Glutamatergic neuron (in vitro differentiated cells): ENCODE results near the gene SLC27A6. TPM values are rescaled to one million over a fixed set of nuclear protein-coding genes. Genes with fewer than 3 reads are reported as not detected.

Experiments used
- DNase-seq: peaks from one replicate; pipeline ENCODE4 v3.0.0; 2022
- H3K27ac Mint-ChIP-seq: one replicate; pipeline ENCODE4 v1.8.0; 2020; ENCODE audit warnings: mild to moderate bottlenecking, mixed read lengths, inconsistent platforms; ENCODE audit not compliant: unreplicated experiment
- H3K27me3 Mint-ChIP-seq: one replicate; pipeline ENCODE4 v1.8.0; 2020; ENCODE audit warnings: mild to moderate bottlenecking, moderate library complexity, mixed read lengths, inconsistent platforms; ENCODE audit not compliant: unreplicated experiment
- H3K36me3 Mint-ChIP-seq: one replicate; pipeline ENCODE4 v1.8.0; 2020; ENCODE audit warnings: mild to moderate bottlenecking, mixed read lengths, inconsistent platforms; ENCODE audit not compliant: unreplicated experiment
- H3K4me1 Mint-ChIP-seq: one replicate; pipeline ENCODE4 v1.8.0; 2020; ENCODE audit warnings: mild to moderate bottlenecking, low read depth, mixed read lengths, inconsistent platforms; ENCODE audit not compliant: unreplicated experiment
- H3K4me3 Mint-ChIP-seq: one replicate; pipeline ENCODE4 v1.8.0; 2020; ENCODE audit warnings: mild to moderate bottlenecking, mixed read lengths, inconsistent platforms; ENCODE audit not compliant: unreplicated experiment
- H3K9me3 Mint-ChIP-seq: one replicate; pipeline ENCODE4 v1.8.0; 2020; ENCODE audit warnings: mild to moderate bottlenecking, moderate library complexity, mixed read lengths, inconsistent platforms; ENCODE audit not compliant: unreplicated experiment
- CTCF ChIP-seq: fragments of 200-600 bp; sonication (generic); IDR thresholded peaks from one replicate; pipeline ENCODE4 v1.5.0; 2021; ENCODE audit not compliant: partially characterized antibody, unreplicated experiment
- total RNA-seq: library from RNA; stranded (reverse); fragmentation: NEBNext Ultra II Directional; extraction: Animal tissue kit (Norgen Biotek cat#: 25700); gene quantifications from one replicate; pipeline ENCODE4 v1.2.1, GENCODE V29; 2021; ENCODE audit not compliant: unreplicated experiment

Gene SLC27A6
- total RNA-seq, 1 donor from 2014 or later, result not detected

GRCh38 chr5:129019401-129019908, 54.2 kb downstream of the SLC27A6 start:
- Mint-ChIP-seq H3K27ac (no peak overlapping the region), H3K36me3 (no peaks in the 10 kb centered on the region), H3K4me1 (no peaks in the 10 kb centered on the region), H3K27me3 (no peaks in the 10 kb centered on the region), H3K4me3 (no peak overlapping the region), H3K9me3 (no peaks in the 10 kb centered on the region)
- DNase-seq, result no peak
- TF ChIP-seq CTCF, result no peak

- Mint-ChIP-seq H3K4me3 (no peak overlapping the region), H3K4me1 (no peaks in the 10 kb centered on the region), H3K9me3 (no peaks in the 10 kb centered on the region), H3K27ac (no peak overlapping the region), H3K36me3 (no peaks in the 10 kb centered on the region), H3K27me3 (no peaks in the 10 kb centered on the region)
- no peak for DNase-seq
- TF ChIP-seq CTCF, result no peak
Observed at GRCh38 chr5:129020683-129021082, 55.4 kb downstream of the SLC27A6 start.

- Mint-ChIP-seq H3K4me3 (no peak overlapping the region), H3K36me3 (no peaks in the 10 kb centered on the region), H3K9me3 (no peaks in the 10 kb centered on the region), H3K27ac (no peak overlapping the region), H3K4me1 (no peaks in the 10 kb centered on the region), H3K27me3 (no peaks in the 10 kb centered on the region)
- TF ChIP-seq CTCF, result no peak
- DNase-seq, result no peak
Observed at GRCh38 chr5:129021744-129022143, 56.5 kb downstream of the SLC27A6 start.

GRCh38 chr5:129022599-129022998, 57.3 kb downstream of the SLC27A6 start:
- H3K27me3 Mint-ChIP-seq, result no peaks in the 10 kb centered on the region
- no peaks in the 10 kb centered on the region for H3K36me3 Mint-ChIP-seq
- H3K9me3 Mint-ChIP-seq, result no peaks in the 10 kb centered on the region
- H3K4me1 Mint-ChIP-seq, result no peaks in the 10 kb centered on the region
- TF ChIP-seq CTCF, result no peak
- no peak for DNase-seq
- H3K27ac Mint-ChIP-seq, result no peak overlapping the region
- no peak overlapping the region for H3K4me3 Mint-ChIP-seq

- no peak for DNase-seq
- no peaks in the 10 kb centered on the region for H3K9me3 Mint-ChIP-seq
- H3K4me1 Mint-ChIP-seq, result no peaks in the 10 kb centered on the region
- H3K27me3 Mint-ChIP-seq, result no peaks in the 10 kb centered on the region
- H3K4me3 Mint-ChIP-seq, result no peak overlapping the region
- H3K36me3 Mint-ChIP-seq, result no peaks in the 10 kb centered on the region
- H3K27ac Mint-ChIP-seq, result no peak overlapping the region
- no peak for TF ChIP-seq CTCF
Observed at GRCh38 chr5:129027260-129027659, 62.0 kb downstream of the SLC27A6 start.
